A673 (cell line): ENCODE measurements around the gene SLC38A1.

Experiments
- CTCF ChIP-seq: fragments of 300-800, 200-600 bp; sonication (generic); conservative IDR thresholded peaks from 2 replicates; pipeline ENCODE4 v1.5.1; 2017; ENCODE audit warnings: low read depth, mild to moderate bottlenecking, antibody characterized with exemption, low read length, moderate library complexity, mixed read lengths
- EZH2 ChIP-seq: fragments of 200-600 bp; sonication (generic); IDR thresholded peaks from 2 replicates; pipeline ENCODE4 v1.6.1; 2017; ENCODE audit warnings: borderline replicate concordance, low read depth, mild to moderate bottlenecking, mixed read lengths, antibody characterized with exemption, low read length; ENCODE audit not compliant: poor library complexity, severe bottlenecking

- TF ChIP-seq CTCF = no peak
- no peak for TF ChIP-seq EZH2
Measured at GRCh38 chr12:46174061-46174662, 94.7 kb downstream of the SLC38A1 start.
